Activated CD8-positive, alpha-beta memory T cell treated with anti-CD3 and anti-CD28 coated beads, Interleukin-2, amount 50 U/mL, for 1 hour (primary cell): Measurements from ENCODE around the gene RSRC1.
"Not testable (repeated sequence)": the region's sequence is repeated elsewhere in the genome, so short reads cannot be mapped to it uniquely, and the experiment has no call there.

Experiments used
- DNase-seq: peaks from one replicate; pipeline ENCODE4 v3.0.0-alpha.2; 2020; ENCODE audit errors: extremely low read depth

The RSRC1 gene

DNA sequence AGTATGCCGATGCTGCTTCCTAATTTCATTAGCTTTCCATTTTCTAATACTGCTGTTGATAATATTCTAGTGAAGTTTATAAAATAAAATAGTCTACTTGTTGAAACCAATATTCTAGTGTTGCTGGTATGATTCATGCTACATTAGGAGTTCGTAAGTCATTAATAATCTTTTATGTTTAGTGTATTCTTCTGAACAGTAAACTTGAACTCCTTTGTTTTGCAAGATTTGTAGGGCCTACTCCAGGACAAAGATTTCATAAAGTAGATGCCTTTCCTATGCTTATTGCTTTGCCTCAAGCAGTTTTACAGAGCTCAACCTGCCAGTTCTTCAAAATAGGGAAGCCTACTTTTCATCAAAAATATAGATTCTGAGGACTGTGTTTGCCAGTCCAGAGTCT is 111.5 kb downstream of the RSRC1 start:
- DNase-seq, result no peak

- no peak for DNase-seq
Measured at GRCh38 chr3:158226429-158226828, 116.5 kb downstream of the RSRC1 start.

GRCh38 chr3:158228942-158229341 is 119.1 kb downstream of the RSRC1 start:
- DNase-seq, result not testable (repeated sequence)

GRCh38 chr3:158233791-158234190 is 123.9 kb downstream of the RSRC1 start:
- DNase-seq, result no peak

DNA sequence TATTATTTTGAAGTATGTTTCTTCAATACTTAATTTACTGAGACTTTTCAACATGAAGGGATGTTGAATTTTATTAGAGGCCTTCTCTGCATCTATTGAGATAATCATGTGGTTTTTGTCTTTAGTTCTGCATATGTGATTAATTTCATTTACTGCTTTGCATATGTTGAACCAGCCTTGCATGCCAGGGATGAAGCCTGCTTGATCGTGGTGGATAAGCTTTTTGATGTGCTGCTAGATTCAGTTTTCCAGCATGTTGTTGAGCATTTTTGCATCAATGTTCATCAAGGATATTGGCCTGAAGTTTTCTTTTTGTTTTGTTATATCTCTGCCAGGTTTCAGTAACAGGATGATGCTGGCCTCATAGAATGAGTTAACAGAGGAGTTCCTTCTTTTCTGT is 134.4 kb downstream of the RSRC1 start:
- no peak for DNase-seq

DNA sequence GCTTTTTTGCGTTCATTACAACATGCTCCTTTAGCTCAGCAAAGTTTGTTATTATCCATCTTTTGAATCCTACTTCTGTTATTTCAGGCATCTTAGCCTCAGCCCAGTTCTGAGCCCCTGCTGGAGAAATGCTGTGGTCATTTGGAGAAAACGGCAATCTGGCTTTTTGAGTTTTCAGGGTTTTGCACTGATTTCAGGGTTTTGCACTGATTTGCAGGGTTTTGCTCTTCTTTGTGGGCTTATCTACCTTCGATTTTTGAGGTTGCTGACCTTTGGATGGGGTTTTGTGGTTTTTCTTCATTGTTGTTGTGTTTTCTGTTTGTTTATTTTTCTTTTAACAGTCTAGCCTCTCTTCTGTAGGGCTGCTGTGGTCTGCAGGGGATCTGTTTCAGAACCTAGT is 137.4 kb downstream of the RSRC1 start:
- DNase-seq, result no peak

GRCh38 chr3:158248261-158248660 is 138.4 kb downstream of the RSRC1 start:
- DNase-seq, result no peak

DNA sequence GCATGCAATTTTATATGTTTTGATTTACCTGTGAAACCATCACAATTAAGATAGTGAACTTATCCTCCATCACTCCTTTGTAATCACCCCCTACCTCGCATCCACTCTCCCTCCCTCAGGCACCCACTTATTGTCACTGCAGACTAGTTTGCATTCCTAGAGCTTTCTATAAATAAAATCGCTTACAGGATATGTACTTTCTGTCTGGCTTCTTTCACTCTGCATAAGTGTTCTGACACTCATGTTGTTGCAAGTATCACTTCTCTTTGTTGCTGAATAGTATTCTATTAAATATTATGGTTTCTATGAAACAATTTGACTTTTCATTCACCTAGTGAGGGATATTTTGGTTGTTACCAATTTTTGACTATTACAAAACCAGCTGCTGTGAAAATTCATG is 139.3 kb downstream of the RSRC1 start:
- no peak for DNase-seq

DNA sequence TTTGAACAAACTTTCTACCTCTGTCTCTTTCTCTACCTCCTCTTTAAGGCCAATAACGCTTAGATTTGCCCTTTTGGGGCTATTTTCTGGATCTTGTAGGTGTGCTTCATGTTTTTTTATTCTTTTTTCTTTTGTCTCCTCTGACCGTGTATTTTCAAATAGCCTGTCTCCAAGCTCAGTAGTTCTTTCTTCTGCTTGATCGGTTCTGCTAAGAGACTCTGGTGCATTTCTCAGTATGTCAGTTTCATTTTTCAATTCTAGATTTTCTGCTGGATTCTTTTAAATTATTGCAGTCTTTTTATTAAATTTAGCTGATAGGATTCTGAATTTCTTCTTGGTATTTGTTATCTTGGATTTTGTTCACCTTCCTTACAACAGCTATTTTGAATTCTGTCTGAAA is 148.7 kb downstream of the RSRC1 start:
- DNase-seq, result no peak

GRCh38 chr3:158260392-158260791 is 150.5 kb downstream of the RSRC1 start:
- no peak for DNase-seq

- DNase-seq, result no peak
Measured at GRCh38 chr3:158261371-158261991, 151.6 kb downstream of the RSRC1 start.

DNA sequence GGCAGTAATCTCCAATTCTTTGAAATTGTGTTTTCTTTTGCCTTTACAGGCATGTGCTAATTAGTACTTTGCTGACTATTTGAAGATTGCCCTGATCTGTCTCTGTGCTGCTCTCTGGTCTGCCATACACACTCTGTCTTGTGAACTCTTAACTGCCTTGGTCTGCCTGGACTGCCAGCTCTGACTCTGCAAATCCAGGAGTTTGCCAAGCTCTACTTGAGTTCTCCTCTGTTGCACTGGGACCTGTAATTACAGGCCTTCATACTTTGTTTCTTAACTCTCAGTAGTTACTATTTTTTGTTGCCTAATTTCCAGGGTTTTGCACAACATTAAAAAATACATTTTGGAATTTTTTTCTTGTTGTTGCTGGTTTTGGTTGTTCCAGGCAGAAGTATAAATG is 155.0 kb downstream of the RSRC1 start:
- DNase-seq, result no peak

- DNase-seq, result no peak
Measured at GRCh38 chr3:158267015-158267414, 157.1 kb downstream of the RSRC1 start.

DNA sequence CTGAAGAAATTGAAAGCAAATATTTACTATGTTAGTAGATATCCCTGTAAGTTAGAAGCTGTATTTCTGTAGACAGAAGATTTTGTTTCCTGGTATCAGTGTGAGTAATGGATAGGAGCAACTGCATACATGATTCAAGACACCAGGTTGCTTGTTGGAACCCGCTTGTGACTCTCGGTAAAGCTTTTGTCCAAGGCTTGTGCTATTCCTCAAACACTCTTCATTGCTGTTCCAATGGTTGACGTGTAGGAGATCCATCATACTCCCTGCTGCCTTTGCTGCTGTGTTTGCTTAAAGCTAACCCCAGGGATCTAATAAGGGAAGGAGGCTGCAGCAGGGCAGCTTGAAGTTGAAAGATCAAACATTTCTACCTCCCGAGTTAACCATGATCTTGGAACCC is 160.1 kb downstream of the RSRC1 start:
- DNase-seq, result no peak

GRCh38 chr3:158272081-158272480 is 162.2 kb downstream of the RSRC1 start:
- no peak for DNase-seq

DNA sequence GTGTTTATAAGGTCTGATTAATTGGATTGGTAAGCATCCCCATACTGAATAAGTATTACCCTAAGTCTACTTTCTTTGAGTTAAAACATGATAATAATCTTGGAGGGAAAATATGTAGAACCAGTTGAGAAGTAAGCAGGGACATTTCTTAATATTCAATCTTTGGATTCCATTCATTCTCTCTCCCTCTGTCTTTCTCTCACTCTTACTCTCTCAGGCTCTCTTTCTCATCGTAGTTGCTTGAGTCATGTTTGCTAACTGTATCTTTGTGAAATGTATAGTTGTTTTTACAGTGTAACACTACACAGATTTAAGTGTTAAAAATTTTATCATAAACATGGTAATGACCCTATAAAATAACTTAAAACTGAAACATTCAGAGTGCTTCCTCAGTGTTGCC is 163.8 kb downstream of the RSRC1 start:
- DNase-seq, result no peak

DNA sequence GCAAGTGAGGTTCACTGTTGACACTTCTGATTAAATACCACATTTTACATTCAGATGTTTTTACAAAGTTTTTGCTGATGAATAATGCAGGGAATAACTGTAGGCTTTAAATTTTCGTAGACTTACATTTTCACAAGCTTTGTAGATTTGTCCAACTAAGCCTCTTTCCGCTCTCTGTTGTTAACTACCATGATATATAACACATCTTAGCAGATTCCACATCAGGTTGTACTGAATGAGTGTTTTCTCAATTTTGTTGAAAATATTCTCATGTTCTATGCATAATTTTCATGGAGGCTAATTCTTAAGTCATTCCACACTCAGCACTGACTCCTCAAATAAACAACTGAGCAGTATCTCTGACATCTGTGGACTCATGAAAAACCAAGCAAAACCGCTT is 168.3 kb downstream of the RSRC1 start:
- no peak for DNase-seq

- no peak for DNase-seq
Measured at GRCh38 chr3:158279609-158280008, 169.7 kb downstream of the RSRC1 start.

DNA sequence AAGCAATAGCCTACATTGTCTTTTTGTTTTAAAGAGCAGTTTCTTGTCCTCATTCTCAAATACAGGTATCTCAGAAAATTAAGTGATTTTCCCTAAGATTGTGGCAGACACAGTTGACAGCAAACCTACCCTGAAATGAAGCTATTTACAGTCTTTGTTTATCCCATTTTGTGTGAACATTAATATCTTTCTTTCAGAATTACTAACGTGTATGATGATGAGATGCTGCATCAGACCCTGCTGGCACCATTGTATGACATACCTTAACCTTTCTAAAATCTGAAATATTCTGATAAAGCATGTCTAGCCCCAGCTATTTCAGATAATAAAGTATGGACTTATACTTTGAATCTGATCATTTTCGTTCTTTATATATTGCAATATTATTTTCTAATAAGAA is 185.9 kb downstream of the RSRC1 start:
- no peak for DNase-seq

DNA sequence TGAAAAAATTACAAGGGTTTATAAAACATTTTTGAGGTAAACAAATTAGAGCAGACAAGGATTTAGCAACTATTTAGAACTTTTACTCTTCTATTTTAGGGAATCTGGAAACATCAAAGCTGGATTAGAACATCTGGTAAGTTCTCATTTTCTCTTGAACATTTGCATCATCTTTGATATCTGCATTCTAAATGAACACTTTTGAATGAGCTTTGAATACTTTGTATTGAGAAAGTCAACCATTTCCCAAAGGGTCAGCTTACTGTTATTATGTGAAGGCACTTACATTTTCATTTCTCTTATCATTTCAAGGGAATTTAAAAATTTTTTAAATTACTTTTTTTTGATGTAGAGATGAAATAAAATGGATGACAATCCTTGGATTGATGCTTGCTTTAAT is 188.1 kb downstream of the RSRC1 start:
- no peak for DNase-seq

DNA sequence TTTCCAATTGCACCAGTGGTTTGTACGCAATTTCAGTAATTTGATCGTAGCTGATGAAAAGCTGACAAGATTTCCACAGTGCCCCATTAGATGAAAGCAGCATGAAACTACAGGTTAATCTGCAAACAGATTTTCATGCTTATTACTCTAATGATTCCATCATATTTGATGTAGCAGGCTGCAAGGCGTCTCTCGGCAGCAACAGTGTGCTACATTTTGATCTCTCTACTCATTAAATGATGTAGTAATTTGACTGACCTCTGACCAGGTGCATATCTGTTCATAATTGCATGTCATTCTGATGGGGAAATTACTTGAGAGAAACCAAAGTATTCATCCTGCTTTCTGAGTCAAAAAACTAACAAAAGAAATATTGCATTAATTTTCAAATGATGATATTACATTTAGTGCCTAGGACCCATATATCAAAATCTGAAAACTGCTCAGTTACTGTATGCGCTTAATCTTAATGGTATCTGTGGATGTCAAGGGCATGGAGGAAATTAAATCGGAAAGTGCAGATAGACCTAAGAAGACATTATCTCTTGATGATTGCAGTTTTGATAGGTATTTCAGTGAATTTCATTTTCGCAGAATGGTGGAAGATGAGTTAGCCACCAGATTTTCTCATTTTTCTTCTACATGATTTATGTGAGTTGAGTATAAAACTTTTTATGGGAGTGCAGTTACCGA is 198.5 kb downstream of the RSRC1 start:
- no peak for DNase-seq

GRCh38 chr3:158312560-158313141 is 202.8 kb downstream of the RSRC1 start:
- DNase-seq, result no peak

DNA sequence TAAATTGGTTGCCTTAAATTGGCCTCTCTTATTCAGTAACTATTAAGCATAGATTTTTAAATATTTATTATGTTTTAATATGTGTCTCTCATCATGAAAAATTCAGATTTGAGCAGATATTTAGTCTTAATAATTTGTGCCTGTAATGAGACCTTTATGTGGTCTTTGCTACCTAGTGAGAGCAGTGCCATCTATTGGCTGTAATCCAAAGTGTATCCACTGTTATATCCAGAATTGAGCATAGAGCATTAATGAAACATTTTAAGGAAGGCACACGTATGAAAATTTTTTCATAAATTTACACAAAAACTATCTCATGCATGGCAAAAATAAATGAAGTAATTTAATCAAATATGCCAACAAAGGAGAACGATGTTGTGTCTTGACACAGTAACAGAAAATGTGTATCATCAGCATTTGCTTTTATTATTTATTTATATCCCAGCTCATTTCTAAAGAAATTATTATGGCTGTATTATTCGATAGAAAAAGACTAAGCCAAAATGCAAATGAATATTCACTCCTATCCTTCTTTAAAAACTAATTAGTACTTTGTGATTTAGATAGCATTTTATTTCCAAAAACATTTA is 203.5 kb downstream of the RSRC1 start:
- DNase-seq, result no peak
